Esophagus muscularis mucosa (tissue), 4 donors: ENCODE results near the gene TESK2. TPM values are rescaled to one million over a fixed set of nuclear protein-coding genes. Genes with fewer than 3 reads are reported as not detected.

Experiments used
- DNase-seq: peaks from one replicate; pipeline ENCODE4 v3.0.0-alpha.2; 2017; ENCODE audit errors: extremely low spot score
- H3K27ac ChIP-seq, 4 donors: fragments of 200-600 bp; sonication (generic); replicated peaks in 1 of 4; 1 replicate in 3 of 4; 2 replicates in 1 of 4; pipeline ENCODE4 v1.5.1; 2016 to 2019; ENCODE audit warnings: mild to moderate bottlenecking in 1 of 4
- H3K27me3 ChIP-seq, 4 donors: fragments of 200-600 bp; sonication (generic); one replicate each; pipeline versions ENCODE4 v1.5.1 to v1.6.0; 2016 to 2019
- H3K36me3 ChIP-seq, 4 donors: fragments of 200-600 bp; sonication (generic); one replicate each; pipeline ENCODE4 v1.5.1; 2016 to 2019
- H3K4me1 ChIP-seq, 4 donors: fragments of 200-600 bp; sonication (generic); one replicate each; pipeline ENCODE4 v1.5.1; 2016 to 2019
- H3K4me3 ChIP-seq, 4 donors: fragments of 200-600 bp; sonication (generic); 1 replicate in 2 of 4; 2 replicates in 2 of 4; pipeline ENCODE4 v1.5.1; 2016 to 2019; ENCODE audit warnings: mild to moderate bottlenecking in 4 of 4, moderate library complexity in 1 of 4
- H3K9me3 ChIP-seq, 4 donors: fragments of 200-600 bp; sonication (generic); 1 replicate in 3 of 4; 2 replicates in 1 of 4; pipeline ENCODE4 v1.5.1; 2016 to 2019
- EP300 ChIP-seq: sonication (generic); formaldehyde crosslinking; IDR thresholded peaks from one replicate; pipeline ENCODE4 v1.6.1; 2017; ENCODE audit warnings: antibody characterized with exemption
- POLR2A ChIP-seq: fragments of 450-650 bp; IDR thresholded peaks from one replicate; pipeline ENCODE4 v1.6.1; 2017; ENCODE audit warnings: antibody characterized with exemption, moderate library complexity, mild to moderate bottlenecking, low read depth
- POLR2AphosphoS5 ChIP-seq, 2 donors: sonication (generic); formaldehyde crosslinking; IDR thresholded peaks; one replicate each; pipeline ENCODE4 v1.6.1; 2017; ENCODE audit warnings: antibody characterized with exemption in 2 of 2
- WGBS: methylation state at CpG from one replicate; pipeline ENCODE4 v1.1.5; 2018; 5-methylcytosine and 5-hydroxymethylcytosine counted together
- intact Hi-C: fragments of 100-400 bp; cut with DNase I; formaldehyde crosslinking; loops from one replicate; pipeline ENCODE4 v1.15.1; 2023
- total RNA-seq, 4 donors: library from RNA; depleted of rRNA; stranded (reverse); fragments of >200 nt; gene quantifications; one replicate each; pipeline versions ENCODE4 v1.1.0 to v1.2.1, GENCODE V29; 2016
- TF ChIP-seq, protein P1 (sequence below), 3 experiments: fragments of 200-600 bp in 2 of 3; fragments of 450-650 bp in 1 of 3; sonication (generic) in 2 of 3; IDR thresholded peaks; one replicate each; pipeline ENCODE4 v1.5.1; 2017 to 2019; ENCODE audit warnings: antibody characterized with exemption in 3 of 3, mild to moderate bottlenecking in 2 of 3, moderate library complexity in 1 of 3

Gene TESK2
- total RNA-seq, 4 donors from 2014 or later: 3.3 to 6.5 (median 4.8) TPM

GRCh38 chr1:45400049-45400448, 90.9 kb downstream of the TESK2 start:
- Histone ChIP-seq H3K9me3 (no peaks in the 10 kb centered on the region), H3K4me1 (no peaks in the 10 kb centered on the region), H3K4me3 (no peak overlapping the region), H3K36me3 (no peaks in the 10 kb centered on the region), H3K27ac (no peak overlapping the region), H3K27me3 (no peaks in the 10 kb centered on the region)
- WGBS: 75% methylated on average over 3 of the region's 3 CpGs
- no peak for TF ChIP-seq POLR2AphosphoS5 (IDR thresholded peaks at IDR 0.05)
- TF ChIP-seq POLR2A: no peak
- TF ChIP-seq EP300: no peak
- TF ChIP-seq, protein P1, sequence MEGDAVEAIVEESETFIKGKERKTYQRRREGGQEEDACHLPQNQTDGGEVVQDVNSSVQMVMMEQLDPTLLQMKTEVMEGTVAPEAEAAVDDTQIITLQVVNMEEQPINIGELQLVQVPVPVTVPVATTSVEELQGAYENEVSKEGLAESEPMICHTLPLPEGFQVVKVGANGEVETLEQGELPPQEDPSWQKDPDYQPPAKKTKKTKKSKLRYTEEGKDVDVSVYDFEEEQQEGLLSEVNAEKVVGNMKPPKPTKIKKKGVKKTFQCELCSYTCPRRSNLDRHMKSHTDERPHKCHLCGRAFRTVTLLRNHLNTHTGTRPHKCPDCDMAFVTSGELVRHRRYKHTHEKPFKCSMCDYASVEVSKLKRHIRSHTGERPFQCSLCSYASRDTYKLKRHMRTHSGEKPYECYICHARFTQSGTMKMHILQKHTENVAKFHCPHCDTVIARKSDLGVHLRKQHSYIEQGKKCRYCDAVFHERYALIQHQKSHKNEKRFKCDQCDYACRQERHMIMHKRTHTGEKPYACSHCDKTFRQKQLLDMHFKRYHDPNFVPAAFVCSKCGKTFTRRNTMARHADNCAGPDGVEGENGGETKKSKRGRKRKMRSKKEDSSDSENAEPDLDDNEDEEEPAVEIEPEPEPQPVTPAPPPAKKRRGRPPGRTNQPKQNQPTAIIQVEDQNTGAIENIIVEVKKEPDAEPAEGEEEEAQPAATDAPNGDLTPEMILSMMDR (IDR thresholded peaks at IDR 0.05): no peak
- DNase-seq: no peak
- intact Hi-C loops: no loop called here

DNA sequence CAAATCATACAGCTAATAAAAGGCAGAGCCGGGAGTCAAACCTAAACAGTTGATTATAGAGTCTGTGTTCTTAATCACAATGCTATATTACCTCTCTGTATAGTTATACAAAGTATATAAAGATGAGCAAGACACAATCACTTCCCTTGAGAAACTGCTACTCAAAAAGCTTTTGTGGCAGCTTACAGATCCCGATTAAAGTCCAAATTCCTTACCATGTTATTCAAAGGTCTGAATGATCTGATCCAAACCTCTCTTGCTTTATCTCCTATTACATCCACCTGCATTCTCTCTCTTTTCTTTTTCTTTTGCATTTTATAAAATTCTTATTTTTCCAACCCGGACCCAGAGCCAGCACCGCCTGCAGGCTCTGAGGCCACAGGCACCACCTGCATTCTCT, 93.7 kb downstream of the TESK2 start:
- intact Hi-C loops: no loop called here
- TF ChIP-seq EP300 (no peak), POLR2AphosphoS5 (IDR thresholded peaks at IDR 0.05) (no peak), POLR2A (no peak)
- TF ChIP-seq, protein P1 (IDR thresholded peaks at IDR 0.05): no peak
- no peaks in the 10 kb centered on the region for H3K36me3 ChIP-seq
- no peaks in the 10 kb centered on the region for H3K9me3 ChIP-seq
- H3K27ac ChIP-seq: no peak overlapping the region
- H3K4me3 ChIP-seq: no peak overlapping the region
- no peaks in the 10 kb centered on the region for H3K27me3 ChIP-seq
- H3K4me1 ChIP-seq: peaks cover 0 to 10% (median 0%) of the 10 kb centered on the region in 4 donors
- 96% methylated on average over 4 of the region's 4 CpGs for WGBS
- no peak for DNase-seq

GRCh38 chr1:45395582-45395981, 95.4 kb downstream of the TESK2 start:
- Histone ChIP-seq H3K4me1 (peaks cover 0 to 10% (median 0%) of the 10 kb centered on the region in 4 donors), H3K27me3 (no peaks in the 10 kb centered on the region), H3K27ac (no peak overlapping the region), H3K9me3 (no peaks in the 10 kb centered on the region), H3K36me3 (no peaks in the 10 kb centered on the region), H3K4me3 (no peak overlapping the region)
- intact Hi-C loops: no loop called here
- TF ChIP-seq POLR2A: no peak
- no peak for DNase-seq
- 94% methylated on average over 1 of the region's 1 CpG for WGBS

DNA sequence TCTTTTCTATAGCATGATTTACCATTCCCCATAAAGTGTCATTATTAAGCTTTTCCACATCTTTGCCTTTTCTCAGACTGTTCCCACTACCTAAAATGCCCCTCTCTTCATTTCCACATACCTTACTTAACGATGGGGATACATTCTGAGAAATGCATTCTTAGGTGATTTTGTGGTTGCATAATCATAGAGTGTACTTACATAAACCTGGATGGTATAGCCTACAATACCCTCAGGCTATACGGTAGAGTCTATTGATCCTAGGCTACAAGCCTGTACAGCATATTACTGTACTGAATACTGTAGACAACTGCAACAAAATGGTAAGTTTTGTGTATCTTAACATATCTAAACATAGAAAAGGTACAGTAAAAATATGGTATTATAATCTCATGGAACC, 95.9 kb downstream of the TESK2 start:
- WGBS: 93% methylated on average over 2 of the region's 2 CpGs
- H3K4me1 ChIP-seq: peaks cover 0 to 10% (median 0%) of the 10 kb centered on the region in 4 donors
- H3K27ac ChIP-seq: no peak overlapping the region
- no peak overlapping the region for H3K4me3 ChIP-seq
- H3K36me3 ChIP-seq: no peaks in the 10 kb centered on the region
- DNase-seq: no peak
- H3K9me3 ChIP-seq: no peaks in the 10 kb centered on the region
- no peaks in the 10 kb centered on the region for H3K27me3 ChIP-seq
- no peak for TF ChIP-seq POLR2A
- TF ChIP-seq POLR2AphosphoS5 (IDR thresholded peaks at IDR 0.05): no peak
- TF ChIP-seq EP300: no peak
- intact Hi-C loops: no loop called here

GRCh38 chr1:45394342-45394741, 96.6 kb downstream of the TESK2 start:
- WGBS: 63% methylated on average over 3 of the region's 3 CpGs
- Histone ChIP-seq H3K4me3 (no peak overlapping the region), H3K9me3 (no peaks in the 10 kb centered on the region), H3K27ac (no peak overlapping the region), H3K27me3 (no peaks in the 10 kb centered on the region), H3K4me1 (peaks cover 0 to 10% (median 0%) of the 10 kb centered on the region in 4 donors), H3K36me3 (no peaks in the 10 kb centered on the region)
- intact Hi-C loops: no loop called here
- TF ChIP-seq, protein P1 (IDR thresholded peaks at IDR 0.05): no peak
- TF ChIP-seq EP300: no peak
- TF ChIP-seq POLR2A: no peak
- no peak for TF ChIP-seq POLR2AphosphoS5 (IDR thresholded peaks at IDR 0.05)
- no peak for DNase-seq

- no peaks in the 10 kb centered on the region for H3K27me3 ChIP-seq
- WGBS: 65% methylated on average over 6 of the region's 6 CpGs
- TF ChIP-seq POLR2AphosphoS5 (IDR thresholded peaks at IDR 0.05): no peak
- no peak for TF ChIP-seq EP300
- TF ChIP-seq, protein P1 (IDR thresholded peaks at IDR 0.05): no peak
- no peak for TF ChIP-seq POLR2A
- H3K36me3 ChIP-seq: no peaks in the 10 kb centered on the region
- no peak for DNase-seq
- intact Hi-C loops: no loop called here
- H3K4me3 ChIP-seq: no peak overlapping the region
- H3K4me1 ChIP-seq: peaks cover 0 to 10% (median 0%) of the 10 kb centered on the region in 4 donors
- H3K9me3 ChIP-seq: no peaks in the 10 kb centered on the region
- H3K27ac ChIP-seq: no peak overlapping the region
Observed at GRCh38 chr1:45393718-45394302, 97.2 kb downstream of the TESK2 start.
